ENCODE measurements around the gene CNPY4. TPM values are rescaled to one million over a fixed set of nuclear protein-coding genes. Genes with fewer than 3 reads are reported as not detected.

Gene CNPY4
- total and polyA plus RNA-seq, 10 of the 15 experiments (the other 5 are each of a cell fraction or from before 2014, with no cell fraction given) = 2.5 to 9.2 (median 6.8) TPM

DNA sequence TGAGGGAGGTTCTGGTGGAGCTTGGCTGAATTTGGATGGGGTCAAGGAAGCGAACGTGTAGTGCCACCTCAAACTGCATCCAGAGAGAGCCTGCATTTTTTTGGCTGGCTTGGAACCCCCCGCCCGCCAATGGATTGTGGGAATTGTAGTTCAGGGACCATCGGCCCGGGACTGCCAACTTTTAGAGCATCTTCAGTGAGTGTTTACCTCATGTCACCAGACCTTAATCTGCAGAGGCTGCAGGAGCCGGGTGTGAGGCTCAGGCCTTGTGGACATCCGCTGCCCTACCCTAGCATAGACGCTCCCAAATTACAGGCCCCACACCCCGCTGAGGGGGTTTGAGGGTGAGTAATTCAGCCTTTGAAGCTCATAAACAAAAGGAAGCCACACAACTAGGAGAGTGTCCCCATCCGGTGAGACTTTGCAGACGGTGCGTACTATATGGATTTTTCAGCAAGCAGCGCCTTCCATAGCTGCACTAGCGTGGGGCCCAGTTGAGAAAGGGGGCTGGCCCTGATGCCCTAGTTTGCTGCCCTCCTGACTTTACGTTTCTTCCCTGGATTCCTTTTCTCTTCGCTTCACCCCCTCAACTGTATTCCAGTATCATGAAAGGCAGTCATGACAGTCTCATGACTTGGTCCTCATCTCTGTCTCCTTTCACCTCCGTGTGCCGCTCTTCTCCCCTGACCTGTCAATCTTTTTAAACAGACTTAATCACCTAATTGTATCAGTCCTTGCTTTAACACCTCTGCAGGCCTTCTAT is 717 bp downstream of the CNPY4 start (continued):
- TF ChIP-seq NFIC (IDR thresholded peaks at IDR 0.05; ENCODE audit: low read depth, low read length) = no peak
- no peak for TF ChIP-seq IKZF1 (conservative IDR thresholded peaks at IDR 0.05)
- TF ChIP-seq SMAD5 (IDR thresholded peaks at IDR 0.05; ENCODE audit: low read depth) = 0 out of 2 replicates have a peak, but pooled peaks have one; percentile 35
- peak; percentile 76 for TF ChIP-seq SIX5 (IDR thresholded peaks at IDR 0.05; ENCODE audit: low read depth, low read length, severe bottlenecking)
- no peak for TF ChIP-seq NBN (IDR thresholded peaks at IDR 0.05)
- TF ChIP-seq POLR2AphosphoS2 (IDR thresholded peaks at IDR 0.05; ENCODE audit: low read depth, low read length) = peak; percentile 19; the same call in 1 of the 2 replicates
- TF ChIP-seq, protein P1, sequence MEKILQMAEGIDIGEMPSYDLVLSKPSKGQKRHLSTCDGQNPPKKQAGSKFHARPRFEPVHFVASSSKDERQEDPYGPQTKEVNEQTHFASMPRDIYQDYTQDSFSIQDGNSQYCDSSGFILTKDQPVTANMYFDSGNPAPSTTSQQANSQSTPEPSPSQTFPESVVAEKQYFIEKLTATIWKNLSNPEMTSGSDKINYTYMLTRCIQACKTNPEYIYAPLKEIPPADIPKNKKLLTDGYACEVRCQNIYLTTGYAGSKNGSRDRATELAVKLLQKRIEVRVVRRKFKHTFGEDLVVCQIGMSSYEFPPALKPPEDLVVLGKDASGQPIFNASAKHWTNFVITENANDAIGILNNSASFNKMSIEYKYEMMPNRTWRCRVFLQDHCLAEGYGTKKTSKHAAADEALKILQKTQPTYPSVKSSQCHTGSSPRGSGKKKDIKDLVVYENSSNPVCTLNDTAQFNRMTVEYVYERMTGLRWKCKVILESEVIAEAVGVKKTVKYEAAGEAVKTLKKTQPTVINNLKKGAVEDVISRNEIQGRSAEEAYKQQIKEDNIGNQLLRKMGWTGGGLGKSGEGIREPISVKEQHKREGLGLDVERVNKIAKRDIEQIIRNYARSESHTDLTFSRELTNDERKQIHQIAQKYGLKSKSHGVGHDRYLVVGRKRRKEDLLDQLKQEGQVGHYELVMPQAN (conservative IDR thresholded peaks at IDR 0.05) = peak; percentile 19; the same call in 1 of the 2 replicates
- TF ChIP-seq PAX8 (IDR thresholded peaks at IDR 0.05) = no peak

DNA sequence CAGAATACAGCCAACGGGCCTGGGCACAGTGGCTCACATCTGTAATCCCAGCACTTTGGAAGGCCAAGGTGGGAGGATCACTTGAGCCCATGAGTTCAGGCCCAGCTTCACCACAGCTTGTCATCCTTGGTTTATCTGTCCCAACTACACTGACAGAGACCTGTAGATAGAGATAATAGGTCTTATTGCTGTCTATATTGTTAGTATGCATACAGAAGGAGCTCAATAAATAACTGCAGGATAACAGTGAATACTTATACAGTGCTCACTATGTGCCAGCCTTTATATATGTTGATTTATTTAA is 1.3 kb downstream of the CNPY4 start:
- CTCF ChIA-PET = interaction anchor here (0.6 to 1.8 kb wide), 4 partner anchors 12 to 124 kb away, joined by 3 to 4 read pairs (median 4); partner anchors contain the start of gene AP4M1
- FAIRE-seq (no peak), ATAC-seq (no peak), DNase-seq (ENCODE audit: low read depth, low spot score) (no peak)
- Histone ChIP-seq H3K27me3 (replicated peaks in 1 of 2; ENCODE audit: control insufficient read depth in 2 of 2, insufficient read depth in 2 of 2, low read length in 1 of 2) (no peaks in the 10 kb centered on the region), H2AFZ (ENCODE audit: control insufficient read depth, low read depth, low read length) (no peak overlapping the region), H4K20me1 (ENCODE audit: control insufficient read depth, insufficient read depth) (no peaks in the 10 kb centered on the region), H3K79me2 (ENCODE audit: control insufficient read depth, insufficient read depth, low read length) (peaks cover 10% of the 10 kb centered on the region), H3K4me2 (ENCODE audit: control insufficient read depth, insufficient read depth) (peak overlapping the region; percentile 64), H3K9me3 (replicated peaks; ENCODE audit: control insufficient read depth, insufficient read depth, low read length) (no peaks in the 10 kb centered on the region), H3K9ac (ENCODE audit: control insufficient read depth, insufficient read depth, low read length) (no peak overlapping the region), H3K4me1 (ENCODE audit: control insufficient read depth, insufficient read depth, low read length) (peaks cover 12% of the 10 kb centered on the region), H3K4me3 (peak overlapping the region; percentile 82), H3K27ac (ENCODE audit: control insufficient read depth, insufficient read depth) (no peak overlapping the region), H3K36me3 (ENCODE audit: control insufficient read depth in 2 of 2, insufficient read depth in 2 of 2, low read length in 1 of 2) (no peaks in the 10 kb centered on the region; a peak in 1 of 4 replicates)
- in situ Hi-C loops (cut with MboI) = no loop called here
- intact Hi-C loops (cut with micrococcal nuclease; ENCODE audit: unreplicated experiment) = no loop called here
- WGBS (ENCODE audit: insufficient coverage, insufficient replicate concordance, low lambda C conversion rate, missing lambda C conversion rate) = 0% methylated on average over 1 of the region's 1 CpG
- BruUV-seq (replicated peaks) = no TSS peak
- RAD21 ChIA-PET (ENCODE audit: unreplicated experiment) = interaction anchor here (0.8 to 1.2 kb wide), 2 partner anchors 12 to 38 kb away, joined by 3 read pairs; no protein-coding TSS in a partner anchor
- SMC1A ChIA-PET (ENCODE audit: uncharacterized antibody, unreplicated experiment) = interaction anchor here (1.4 to 1.6 kb wide), 3 partner anchors 9 to 207 kb away, joined by 3 to 4 read pairs (median 4); no protein-coding TSS in a partner anchor
- POLR2A ChIA-PET = interaction anchor here (0.6 to 1.6 kb wide), 4 partner anchors 9 to 61 kb away, joined by 3 to 5 read pairs (median 4); no protein-coding TSS in a partner anchor
- no peak for TF ChIP-seq POLR2AphosphoS2 (IDR thresholded peaks at IDR 0.05; ENCODE audit: low read depth, low read length)
- TF ChIP-seq, protein P2, sequence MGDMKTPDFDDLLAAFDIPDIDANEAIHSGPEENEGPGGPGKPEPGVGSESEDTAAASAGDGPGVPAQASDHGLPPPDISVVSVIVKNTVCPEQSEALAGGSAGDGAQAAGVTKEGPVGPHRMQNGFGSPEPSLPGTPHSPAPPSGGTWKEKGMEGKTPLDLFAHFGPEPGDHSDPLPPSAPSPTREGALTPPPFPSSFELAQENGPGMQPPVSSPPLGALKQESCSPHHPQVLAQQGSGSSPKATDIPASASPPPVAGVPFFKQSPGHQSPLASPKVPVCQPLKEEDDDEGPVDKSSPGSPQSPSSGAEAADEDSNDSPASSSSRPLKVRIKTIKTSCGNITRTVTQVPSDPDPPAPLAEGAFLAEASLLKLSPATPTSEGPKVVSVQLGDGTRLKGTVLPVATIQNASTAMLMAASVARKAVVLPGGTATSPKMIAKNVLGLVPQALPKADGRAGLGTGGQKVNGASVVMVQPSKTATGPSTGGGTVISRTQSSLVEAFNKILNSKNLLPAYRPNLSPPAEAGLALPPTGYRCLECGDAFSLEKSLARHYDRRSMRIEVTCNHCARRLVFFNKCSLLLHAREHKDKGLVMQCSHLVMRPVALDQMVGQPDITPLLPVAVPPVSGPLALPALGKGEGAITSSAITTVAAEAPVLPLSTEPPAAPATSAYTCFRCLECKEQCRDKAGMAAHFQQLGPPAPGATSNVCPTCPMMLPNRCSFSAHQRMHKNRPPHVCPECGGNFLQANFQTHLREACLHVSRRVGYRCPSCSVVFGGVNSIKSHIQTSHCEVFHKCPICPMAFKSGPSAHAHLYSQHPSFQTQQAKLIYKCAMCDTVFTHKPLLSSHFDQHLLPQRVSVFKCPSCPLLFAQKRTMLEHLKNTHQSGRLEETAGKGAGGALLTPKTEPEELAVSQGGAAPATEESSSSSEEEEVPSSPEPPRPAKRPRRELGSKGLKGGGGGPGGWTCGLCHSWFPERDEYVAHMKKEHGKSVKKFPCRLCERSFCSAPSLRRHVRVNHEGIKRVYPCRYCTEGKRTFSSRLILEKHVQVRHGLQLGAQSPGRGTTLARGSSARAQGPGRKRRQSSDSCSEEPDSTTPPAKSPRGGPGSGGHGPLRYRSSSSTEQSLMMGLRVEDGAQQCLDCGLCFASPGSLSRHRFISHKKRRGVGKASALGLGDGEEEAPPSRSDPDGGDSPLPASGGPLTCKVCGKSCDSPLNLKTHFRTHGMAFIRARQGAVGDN (IDR thresholded peaks at IDR 0.05) = no peak
- TF ChIP-seq RBBP5 (conservative IDR thresholded peaks at IDR 0.05) = no peak
- no peak for TF ChIP-seq HDGF (IDR thresholded peaks at IDR 0.05)
- TF ChIP-seq SMARCA5 (IDR thresholded peaks at IDR 0.05) = no peak
- no peak for TF ChIP-seq SUPT20H (IDR thresholded peaks at IDR 0.05; ENCODE audit: borderline replicate concordance, control insufficient read depth, low read depth, low read length)
- TF ChIP-seq CEBPB (IDR thresholded peaks at IDR 0.05; ENCODE audit: borderline replicate concordance in 1 of 2, low read depth in 2 of 2, low read length in 2 of 2) = no peak
- no peak for TF ChIP-seq NFYB (IDR thresholded peaks at IDR 0.05; ENCODE audit: insufficient read depth, low read depth, low read length)
- TF ChIP-seq ETV6 (conservative IDR thresholded peaks at IDR 0.05 in 1 of 2, IDR thresholded peaks at IDR 0.05 in 1 of 2; ENCODE audit: borderline replicate concordance in 1 of 2, low read depth in 1 of 2) = no peak
- no peak for TF ChIP-seq RAD21 (IDR thresholded peaks at IDR 0.05; ENCODE audit: insufficient read depth, low read depth, low read length)

Data from GM12878 (cell line).